GM12874 (cell line): ENCODE results near the gene CLCN7.

Experiments used
- TF ChIP-seq, protein P1 (sequence below): IDR thresholded peaks from 2 replicates; pipeline ENCODE4 v1.5.1; 2011; ENCODE audit warnings: low read depth, mild to moderate bottlenecking, control low read depth, low read length, moderate library complexity; ENCODE audit not compliant: insufficient read depth

The CLCN7 gene

DNA sequence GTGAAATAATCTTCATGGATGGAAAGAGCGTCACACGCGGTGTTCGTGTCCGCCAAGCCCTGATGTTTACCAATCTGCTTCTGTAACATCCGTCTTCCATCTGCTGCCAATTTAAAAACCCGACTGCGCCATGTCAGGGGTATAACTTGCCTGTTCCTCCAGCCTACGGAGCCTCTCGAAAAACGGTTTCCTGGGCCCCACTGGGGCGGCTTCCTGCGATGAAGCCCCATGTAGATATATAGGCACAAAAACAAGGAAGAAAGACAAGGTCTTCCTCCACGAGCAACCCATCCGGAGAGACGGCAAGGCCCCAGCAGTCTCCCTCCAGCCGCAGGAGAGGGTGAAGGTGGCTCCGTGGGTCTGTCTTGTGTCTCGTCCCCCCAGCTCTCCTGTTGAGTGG lies 13.8 kb upstream of the CLCN7 start, which contains the start of gene PTX4:
Gene PTX4 (minus strand): TSS at position 326 of the 400 bp plus-strand sequence. CDS start 35 bp downstream, at position 291.
- TF ChIP-seq, protein P1, sequence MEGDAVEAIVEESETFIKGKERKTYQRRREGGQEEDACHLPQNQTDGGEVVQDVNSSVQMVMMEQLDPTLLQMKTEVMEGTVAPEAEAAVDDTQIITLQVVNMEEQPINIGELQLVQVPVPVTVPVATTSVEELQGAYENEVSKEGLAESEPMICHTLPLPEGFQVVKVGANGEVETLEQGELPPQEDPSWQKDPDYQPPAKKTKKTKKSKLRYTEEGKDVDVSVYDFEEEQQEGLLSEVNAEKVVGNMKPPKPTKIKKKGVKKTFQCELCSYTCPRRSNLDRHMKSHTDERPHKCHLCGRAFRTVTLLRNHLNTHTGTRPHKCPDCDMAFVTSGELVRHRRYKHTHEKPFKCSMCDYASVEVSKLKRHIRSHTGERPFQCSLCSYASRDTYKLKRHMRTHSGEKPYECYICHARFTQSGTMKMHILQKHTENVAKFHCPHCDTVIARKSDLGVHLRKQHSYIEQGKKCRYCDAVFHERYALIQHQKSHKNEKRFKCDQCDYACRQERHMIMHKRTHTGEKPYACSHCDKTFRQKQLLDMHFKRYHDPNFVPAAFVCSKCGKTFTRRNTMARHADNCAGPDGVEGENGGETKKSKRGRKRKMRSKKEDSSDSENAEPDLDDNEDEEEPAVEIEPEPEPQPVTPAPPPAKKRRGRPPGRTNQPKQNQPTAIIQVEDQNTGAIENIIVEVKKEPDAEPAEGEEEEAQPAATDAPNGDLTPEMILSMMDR: no peak

DNA sequence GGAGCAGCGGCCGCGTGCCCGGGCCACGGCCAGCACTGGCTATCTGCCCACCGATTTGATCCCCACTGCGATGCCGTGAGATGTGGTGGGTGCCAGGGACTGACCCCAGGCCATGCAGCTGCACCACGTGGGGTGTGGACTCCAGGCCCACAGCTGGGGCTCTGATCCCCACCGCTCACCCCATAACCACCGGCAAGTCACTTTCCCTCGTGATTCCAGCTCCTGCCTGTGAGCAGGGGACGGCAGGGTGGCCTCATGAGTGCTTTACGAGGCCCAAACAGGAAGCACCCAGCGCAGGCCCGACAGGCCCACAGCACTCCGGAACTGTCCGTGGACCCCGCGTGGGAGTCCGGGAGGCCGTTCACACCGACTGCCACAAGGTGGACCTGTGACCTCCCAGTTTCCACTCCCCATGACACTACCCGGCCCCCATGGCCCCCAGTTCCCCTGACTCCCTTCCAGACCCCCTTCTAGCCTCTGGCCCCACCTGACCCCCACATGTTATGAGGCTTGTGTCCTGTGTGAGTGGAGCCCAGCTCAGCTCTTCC lies 13.3 kb upstream of the CLCN7 start:
- TF ChIP-seq, protein P1: no peak

DNA sequence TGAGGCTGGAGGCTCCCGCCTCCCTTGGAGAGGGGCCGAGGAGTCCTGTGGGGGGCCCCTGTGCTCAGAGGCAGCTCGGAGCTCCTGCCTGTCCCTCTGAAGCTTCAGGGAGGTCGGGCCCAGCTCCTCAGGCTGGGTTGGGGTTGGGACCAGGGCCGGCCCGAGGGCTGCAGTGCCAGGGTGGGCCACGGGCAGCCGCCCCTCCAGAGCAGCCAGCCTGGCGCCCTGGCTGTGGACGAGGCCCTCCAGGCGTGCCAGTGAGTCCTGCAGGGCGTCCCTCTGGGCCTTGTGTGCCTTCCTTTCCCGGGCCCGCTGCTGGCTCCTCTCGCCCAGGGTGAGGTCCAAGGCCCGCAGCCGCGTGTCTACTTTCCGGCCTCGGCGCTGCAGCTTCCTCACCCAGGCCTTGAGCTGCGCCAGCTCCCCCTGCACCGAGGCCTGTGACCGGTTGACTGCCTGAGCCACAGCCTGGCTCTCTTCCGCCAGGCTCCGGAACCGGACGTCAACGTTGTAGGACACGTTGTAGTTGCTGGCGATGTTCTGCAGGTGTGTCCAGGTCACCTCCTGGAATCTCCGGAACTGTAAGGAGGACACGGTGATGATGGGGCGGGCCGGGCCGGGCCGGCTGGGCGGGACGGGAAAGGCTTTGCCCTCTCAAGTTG lies 12.7 kb upstream of the CLCN7 start:
- TF ChIP-seq, protein P1: no peak

DNA sequence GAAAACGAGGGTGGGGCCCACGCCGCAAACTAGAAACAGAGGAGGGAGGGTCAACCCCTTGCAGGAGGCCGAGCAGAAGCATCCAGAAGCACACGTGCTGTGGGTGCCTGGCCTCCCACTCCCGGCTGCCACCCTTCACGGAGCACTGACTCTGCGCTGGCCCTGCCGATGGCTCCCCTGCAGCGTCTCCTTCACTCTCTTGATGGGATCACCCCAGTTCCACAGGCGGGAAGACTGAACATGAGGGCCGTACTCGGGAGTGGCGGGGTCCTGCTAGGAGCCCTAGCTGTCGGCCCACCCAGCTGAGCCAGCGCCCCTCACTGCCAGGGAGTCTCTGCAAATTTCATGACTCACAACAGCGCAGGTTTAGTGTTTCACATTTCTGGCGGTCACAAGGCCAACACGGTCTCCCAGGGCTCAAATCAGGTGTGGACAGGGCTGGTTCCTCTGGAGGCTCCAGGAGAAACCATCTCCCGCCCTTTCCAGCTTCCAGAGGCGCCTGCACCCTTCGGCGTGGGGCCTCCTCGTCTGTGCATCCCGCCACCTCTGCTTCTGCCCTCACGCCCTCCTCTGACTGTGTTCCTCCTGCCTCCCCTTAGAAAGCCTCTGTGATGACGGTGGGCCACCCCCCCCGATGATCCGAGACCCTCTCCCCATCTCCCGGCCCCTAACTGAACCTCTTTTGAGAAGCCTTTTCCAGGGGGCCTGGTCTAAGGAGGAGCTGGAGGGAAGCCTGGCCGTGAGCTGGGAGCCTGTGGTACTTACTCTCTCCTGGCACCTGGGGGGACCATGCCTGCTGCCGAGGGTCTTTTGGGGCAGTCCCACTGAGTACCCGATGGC lies 11.9 kb upstream of the CLCN7 start:
- TF ChIP-seq, protein P1: no peak

DNA sequence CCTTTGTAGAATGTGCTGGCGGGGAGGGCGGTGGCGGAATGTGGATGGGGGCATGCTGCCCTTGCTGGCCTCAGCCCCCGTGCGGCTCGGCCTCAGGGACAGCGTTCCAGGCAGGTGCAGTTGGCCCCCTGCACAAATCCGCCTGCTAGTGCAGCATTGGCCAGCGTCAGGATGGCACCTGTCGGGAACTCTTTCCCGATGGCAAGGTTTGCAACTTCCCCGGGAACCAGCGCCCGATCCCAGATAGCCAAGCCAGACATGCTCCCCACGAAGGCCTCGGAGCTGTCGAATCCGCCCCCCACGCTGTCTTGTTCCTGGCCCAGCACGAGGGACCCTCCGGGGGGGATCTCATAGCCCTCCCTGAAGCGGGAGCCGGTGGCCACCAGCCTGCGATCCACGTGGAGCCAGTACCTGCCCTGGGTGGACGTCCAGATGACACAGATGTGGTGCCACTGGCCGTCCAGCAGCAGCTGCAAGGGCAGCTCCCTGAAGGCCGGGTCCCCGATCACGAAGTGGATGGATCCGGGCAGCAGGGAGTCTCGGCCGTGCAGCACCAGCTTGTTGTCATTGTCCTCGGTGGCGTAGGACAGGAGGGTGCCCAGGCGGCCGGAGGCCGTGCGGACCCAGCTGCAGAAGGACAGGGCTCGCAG lies 11.1 kb upstream of the CLCN7 start:
- TF ChIP-seq, protein P1: no peak

DNA sequence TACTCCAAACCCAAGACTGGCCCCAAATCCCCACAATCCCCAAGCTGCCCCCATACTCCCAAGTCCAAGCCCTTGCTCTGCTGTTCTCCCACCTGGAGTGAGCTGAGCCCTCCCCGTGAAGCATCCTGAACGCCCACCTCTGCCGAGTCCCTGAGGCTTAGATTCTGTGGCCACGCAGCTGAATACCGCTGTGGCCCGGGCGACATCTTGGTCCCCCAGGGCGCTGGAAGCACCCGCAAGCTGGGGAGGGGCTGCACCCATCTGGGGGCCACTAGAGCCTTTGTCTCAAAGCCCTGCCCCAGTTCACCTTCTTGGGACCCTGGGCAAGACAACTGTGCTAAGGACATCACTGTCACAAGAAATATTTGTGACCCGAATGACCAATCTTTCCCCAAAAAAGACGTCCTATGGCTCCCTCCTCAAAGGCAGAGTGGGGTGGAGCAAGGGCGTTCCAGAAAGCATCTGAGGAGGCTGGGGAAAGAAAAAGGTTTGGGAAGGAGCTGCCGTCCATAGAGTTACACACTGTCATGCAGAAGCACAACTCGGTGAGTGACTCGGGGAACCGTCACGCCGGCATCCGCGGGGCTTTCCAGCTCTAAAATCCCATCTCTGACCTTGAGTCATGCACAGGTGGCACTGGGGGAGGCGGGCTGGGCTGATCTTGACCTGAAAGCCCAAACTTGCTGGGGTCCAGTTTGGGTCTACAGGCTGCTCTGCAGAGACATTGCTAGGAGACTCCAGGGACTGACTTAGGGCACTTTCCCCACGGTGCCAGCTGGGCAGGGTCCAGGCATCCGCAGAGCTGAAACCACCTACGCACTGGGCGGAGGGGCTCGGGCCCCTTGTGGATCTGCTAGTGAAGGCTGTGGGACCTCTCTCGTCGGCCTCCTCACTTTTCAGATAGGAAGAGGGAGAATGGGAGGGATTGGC lies 7.3 kb upstream of the CLCN7 start:
- TF ChIP-seq, protein P1: no peak
